NT2/D1 (cell line): ENCODE data around the gene SAMD13.

ENCODE experiments used
- DNase-seq: peaks from one replicate; pipeline ENCODE4 v3.0.0-alpha.2; 2011; ENCODE audit warnings: low read depth, low spot score
- H3K27me3 ChIP-seq: 2 replicates; pipeline ENCODE4 v1.6.0; 2011; ENCODE audit warnings: mild to moderate bottlenecking; ENCODE audit not compliant: insufficient read length, insufficient read depth
- H3K36me3 ChIP-seq: 2 replicates; pipeline ENCODE4 v1.6.1; 2011; ENCODE audit warnings: mild to moderate bottlenecking, low read length, mixed read lengths; ENCODE audit not compliant: insufficient read depth, insufficient read length
- H3K4me1 ChIP-seq: 2 replicates; pipeline ENCODE4 v1.5.1; 2011; ENCODE audit not compliant: insufficient read depth, insufficient read length
- H3K4me3 ChIP-seq: 2 replicates; pipeline ENCODE4 v1.5.1; 2011; ENCODE audit warnings: low read depth; ENCODE audit not compliant: insufficient read length
- H3K9ac ChIP-seq: 2 replicates; pipeline ENCODE4 v1.6.0; 2011; ENCODE audit warnings: low read depth; ENCODE audit not compliant: insufficient read length
- H3K9me3 ChIP-seq: 2 replicates; pipeline ENCODE4 v1.5.1; 2011; ENCODE audit warnings: mild to moderate bottlenecking, low read length; ENCODE audit not compliant: insufficient read depth
- SUZ12 ChIP-seq: IDR thresholded peaks from 2 replicates; pipeline ENCODE4 v1.6.1; 2011; ENCODE audit not compliant: insufficient read length, insufficient read depth; ENCODE audit errors: extremely low read depth
- YY1 ChIP-seq: IDR thresholded peaks from 2 replicates; pipeline ENCODE4 v1.6.1; 2011; ENCODE audit not compliant: insufficient read length, insufficient read depth
- ZNF274 ChIP-seq: IDR thresholded peaks from 2 replicates; pipeline ENCODE4 v1.6.1; 2011; ENCODE audit warnings: mild to moderate bottlenecking, low read depth, low read length

SAMD13 gene

GRCh38 chr1:84271441-84272151, 29.9 kb upstream of the SAMD13 start:
- TF ChIP-seq YY1 (no peak), ZNF274 (no peak), SUZ12 (no peak)
- DNase-seq = no peak
- no peak overlapping the region for H3K4me3 ChIP-seq
- no peaks in the 10 kb centered on the region for H3K9me3 ChIP-seq
- H3K27me3 ChIP-seq = no peaks in the 10 kb centered on the region
- no peak overlapping the region for H3K9ac ChIP-seq
- H3K4me1 ChIP-seq = no peaks in the 10 kb centered on the region
- H3K36me3 ChIP-seq = no peaks in the 10 kb centered on the region

- Histone ChIP-seq H3K4me3 (no peak overlapping the region), H3K4me1 (no peaks in the 10 kb centered on the region), H3K27me3 (no peaks in the 10 kb centered on the region), H3K9me3 (no peaks in the 10 kb centered on the region), H3K36me3 (no peaks in the 10 kb centered on the region), H3K9ac (no peak overlapping the region)
- no peak for TF ChIP-seq ZNF274
- no peak for TF ChIP-seq YY1
- TF ChIP-seq SUZ12 = no peak
- DNase-seq = no peak
These were observed 29.1 kb upstream of the SAMD13 start for GRCh38 chr1:84272401-84272800.

GRCh38 chr1:84277343-84278059, 24.0 kb upstream of the SAMD13 start:
- H3K9ac ChIP-seq = no peak overlapping the region
- H3K36me3 ChIP-seq = no peaks in the 10 kb centered on the region
- H3K9me3 ChIP-seq = no peaks in the 10 kb centered on the region
- DNase-seq = no peak
- TF ChIP-seq SUZ12 (no peak), YY1 (no peak), ZNF274 (no peak)
- no peaks in the 10 kb centered on the region for H3K4me1 ChIP-seq
- H3K4me3 ChIP-seq = no peak overlapping the region
- H3K27me3 ChIP-seq = no peaks in the 10 kb centered on the region

GRCh38 chr1:84278905-84279304, 22.6 kb upstream of the SAMD13 start:
- Histone ChIP-seq H3K9me3 (no peaks in the 10 kb centered on the region), H3K4me1 (no peaks in the 10 kb centered on the region), H3K4me3 (no peak overlapping the region), H3K27me3 (no peaks in the 10 kb centered on the region), H3K9ac (no peak overlapping the region), H3K36me3 (no peaks in the 10 kb centered on the region)
- TF ChIP-seq ZNF274 (no peak), SUZ12 (no peak), YY1 (no peak)
- DNase-seq = no peak

- DNase-seq = no peak
- Histone ChIP-seq H3K36me3 (no peaks in the 10 kb centered on the region), H3K27me3 (no peaks in the 10 kb centered on the region), H3K4me1 (no peaks in the 10 kb centered on the region), H3K4me3 (no peak overlapping the region), H3K9ac (no peak overlapping the region), H3K9me3 (no peaks in the 10 kb centered on the region)
- TF ChIP-seq SUZ12 (no peak), YY1 (no peak), ZNF274 (no peak)
These were observed 20.6 kb upstream of the SAMD13 start for GRCh38 chr1:84280912-84281311.

- Histone ChIP-seq H3K36me3 (no peaks in the 10 kb centered on the region), H3K9ac (no peak overlapping the region), H3K27me3 (no peaks in the 10 kb centered on the region), H3K4me1 (no peaks in the 10 kb centered on the region), H3K9me3 (peaks cover 15% of the 10 kb centered on the region), H3K4me3 (no peak overlapping the region)
- TF ChIP-seq SUZ12 (no peak), YY1 (no peak), ZNF274 (no peak)
- DNase-seq = no peak
These were observed 18.7 kb upstream of the SAMD13 start for GRCh38 chr1:84282780-84283333.

- no peaks in the 10 kb centered on the region for H3K27me3 ChIP-seq
- TF ChIP-seq YY1 (no peak), ZNF274 (no peak), SUZ12 (no peak)
- no peak overlapping the region for H3K4me3 ChIP-seq
- H3K36me3 ChIP-seq = no peaks in the 10 kb centered on the region
- H3K9ac ChIP-seq = no peak overlapping the region
- H3K4me1 ChIP-seq = no peaks in the 10 kb centered on the region
- peaks cover 20% of the 10 kb centered on the region for H3K9me3 ChIP-seq
- DNase-seq = no peak
These were observed 18.1 kb upstream of the SAMD13 start for GRCh38 chr1:84283381-84283780.
